Neural progenitor cell (in vitro differentiated cells): Measurements from ENCODE around the gene INO80C. TPM values are rescaled to one million over a fixed set of nuclear protein-coding genes. Genes with fewer than 3 reads are reported as not detected.
A peak's percentile ranks its signal among the peaks of the same experiment; 100 is the strongest.

Experiments
- DNase-seq: peaks from one replicate; pipeline ENCODE4 v3.0.0-alpha.2; 2016; ENCODE audit warnings: low spot score
- H2AFZ ChIP-seq: fragments of 200-600 bp; sonication (generic); replicated peaks from 2 replicates; pipeline ENCODE4 v1.6.1; 2016; ENCODE audit warnings: antibody characterized with exemption
- H3F3A ChIP-seq: fragments of 200-600 bp; sonication (generic); 2 replicates; pipeline ENCODE4 v1.6.1; 2016; ENCODE audit warnings: antibody characterized with exemption, low read depth
- H3K27ac ChIP-seq: fragments of 200-600 bp; sonication (generic); 2 replicates; pipeline ENCODE4 v1.5.1; 2016; ENCODE audit warnings: mild to moderate bottlenecking
- H3K27me3 ChIP-seq: fragments of 200-600 bp; sonication (generic); 2 replicates; pipeline ENCODE4 v1.6.1; 2016; ENCODE audit warnings: mild to moderate bottlenecking, moderate library complexity
- H3K36me3 ChIP-seq: fragments of 200-600 bp; sonication (generic); 2 replicates; pipeline ENCODE4 v1.5.1; 2016
- H3K4me1 ChIP-seq: fragments of 200-600 bp; sonication (generic); 2 replicates; pipeline ENCODE4 v1.6.1; 2016; ENCODE audit warnings: mixed run types
- H3K4me2 ChIP-seq: fragments of 200-600 bp; sonication (generic); 2 replicates; pipeline ENCODE4 v1.6.1; 2016
- H3K4me3 ChIP-seq: fragments of 200-600 bp; sonication (generic); 2 replicates; pipeline ENCODE4 v1.5.1; 2016
- H3K79me2 ChIP-seq: fragments of 200-600 bp; sonication (generic); 2 replicates; pipeline ENCODE4 v1.6.1; 2016; ENCODE audit warnings: low read depth
- H3K9ac ChIP-seq: fragments of 200-600 bp; sonication (generic); 2 replicates; pipeline ENCODE4 v1.6.1; 2016
- H3K9me3 ChIP-seq: fragments of 200-600 bp; sonication (generic); 2 replicates; pipeline ENCODE4 v1.5.1; 2016; ENCODE audit warnings: low read depth
- H4K20me1 ChIP-seq: fragments of 200-600 bp; sonication (generic); 2 replicates; pipeline ENCODE4 v1.6.1; 2016; ENCODE audit warnings: low read depth
- H3K27ac Mint-ChIP-seq: 3 replicates; pipeline ENCODE4 v1.8.0; 2021; ENCODE audit warnings: mixed read lengths
- H3K27me3 Mint-ChIP-seq: 2 replicates; pipeline ENCODE4 v1.8.0; 2022; ENCODE audit warnings: low read depth, mild to moderate bottlenecking, inconsistent platforms, moderate library complexity, mixed read lengths; ENCODE audit not compliant: insufficient read depth
- H3K36me3 Mint-ChIP-seq: 3 replicates; pipeline ENCODE4 v1.8.0; 2021; ENCODE audit warnings: mixed read lengths
- H3K4me1 Mint-ChIP-seq: 3 replicates; pipeline ENCODE4 v1.8.0; 2021; ENCODE audit warnings: mixed read lengths
- H3K4me3 Mint-ChIP-seq: 3 replicates; pipeline ENCODE4 v1.8.0; 2021; ENCODE audit warnings: mild to moderate bottlenecking, moderate library complexity, mixed read lengths
- H3K9me3 Mint-ChIP-seq: 3 replicates; pipeline ENCODE4 v1.8.0; 2020; ENCODE audit warnings: mixed read lengths
- EZH2 ChIP-seq: fragments of 200-600 bp; sonication (generic); IDR thresholded peaks from 2 replicates; pipeline ENCODE4 v1.6.1; 2017; ENCODE audit warnings: antibody characterized with exemption, mild to moderate bottlenecking, moderate library complexity
- EZH2phosphoT487 ChIP-seq: fragments of 200-600 bp; sonication (generic); IDR thresholded peaks from 2 replicates; pipeline ENCODE4 v1.6.1; 2017; ENCODE audit warnings: antibody characterized with exemption
- total RNA-seq: library from RNA; depleted of rRNA; stranded (reverse); fragments of >200 nt; gene quantifications from 2 replicates; pipeline ENCODE4 v1.2.3, GENCODE V29; 2015; ENCODE audit warnings: low replicate concordance
- TF ChIP-seq, protein P1 (sequence below): fragments of 200-600 bp; sonication (generic); IDR thresholded peaks from 2 replicates; pipeline ENCODE4 v1.5.1; 2017; ENCODE audit warnings: antibody characterized with exemption, mild to moderate bottlenecking

INO80C gene
- total RNA-seq, 1 donor from 2014 or later: 13.2 TPM

DNA sequence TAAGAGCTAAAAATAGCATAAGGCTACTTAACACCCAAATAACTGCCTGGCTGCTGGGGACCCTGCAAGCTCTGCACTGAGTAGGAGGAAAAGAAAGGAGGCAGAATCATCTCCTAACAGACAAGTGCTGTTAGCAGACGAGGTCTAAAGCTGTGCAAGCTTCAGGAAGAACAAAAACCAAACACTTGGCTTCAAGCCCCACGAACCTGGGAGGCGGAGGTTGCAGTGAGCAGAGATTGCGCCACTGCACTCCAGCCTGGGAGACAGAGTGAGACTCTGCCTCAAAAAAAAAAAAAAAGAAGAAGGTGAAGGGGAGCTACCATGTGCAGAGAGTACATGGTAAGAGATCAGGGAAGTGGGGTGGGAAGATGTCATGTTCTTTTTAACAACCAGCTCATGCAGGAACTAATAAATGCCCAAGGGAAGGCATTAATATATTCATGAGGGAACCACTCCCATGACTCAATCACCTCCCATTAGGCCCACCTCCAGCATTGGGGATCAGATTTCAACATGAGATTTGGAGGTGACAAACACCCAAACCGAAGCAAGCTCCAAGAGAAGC is 28.8 kb upstream of the INO80C start:
- TF ChIP-seq, protein P1, sequence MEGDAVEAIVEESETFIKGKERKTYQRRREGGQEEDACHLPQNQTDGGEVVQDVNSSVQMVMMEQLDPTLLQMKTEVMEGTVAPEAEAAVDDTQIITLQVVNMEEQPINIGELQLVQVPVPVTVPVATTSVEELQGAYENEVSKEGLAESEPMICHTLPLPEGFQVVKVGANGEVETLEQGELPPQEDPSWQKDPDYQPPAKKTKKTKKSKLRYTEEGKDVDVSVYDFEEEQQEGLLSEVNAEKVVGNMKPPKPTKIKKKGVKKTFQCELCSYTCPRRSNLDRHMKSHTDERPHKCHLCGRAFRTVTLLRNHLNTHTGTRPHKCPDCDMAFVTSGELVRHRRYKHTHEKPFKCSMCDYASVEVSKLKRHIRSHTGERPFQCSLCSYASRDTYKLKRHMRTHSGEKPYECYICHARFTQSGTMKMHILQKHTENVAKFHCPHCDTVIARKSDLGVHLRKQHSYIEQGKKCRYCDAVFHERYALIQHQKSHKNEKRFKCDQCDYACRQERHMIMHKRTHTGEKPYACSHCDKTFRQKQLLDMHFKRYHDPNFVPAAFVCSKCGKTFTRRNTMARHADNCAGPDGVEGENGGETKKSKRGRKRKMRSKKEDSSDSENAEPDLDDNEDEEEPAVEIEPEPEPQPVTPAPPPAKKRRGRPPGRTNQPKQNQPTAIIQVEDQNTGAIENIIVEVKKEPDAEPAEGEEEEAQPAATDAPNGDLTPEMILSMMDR: no peak
- no peak for TF ChIP-seq EZH2phosphoT487
- no peak for TF ChIP-seq EZH2
- Mint-ChIP-seq H3K27me3 (peaks cover 2% of the 10 kb centered on the region), H3K36me3 (no peaks in the 10 kb centered on the region), H3K4me1 (peaks cover 39% of the 10 kb centered on the region), H3K9me3 (peaks cover 19% of the 10 kb centered on the region), H3K4me3 (no peak overlapping the region), H3K27ac (no peak overlapping the region)
- no peak overlapping the region for H3K27ac ChIP-seq
- H3K9ac ChIP-seq: no peak overlapping the region
- peaks cover 9% of the 10 kb centered on the region for H3K4me1 ChIP-seq
- no peaks in the 10 kb centered on the region for H3F3A ChIP-seq
- DNase-seq: no peak
- H3K36me3 ChIP-seq: no peaks in the 10 kb centered on the region
- H4K20me1 ChIP-seq: no peaks in the 10 kb centered on the region
- H2AFZ ChIP-seq: no peak overlapping the region
- no peaks in the 10 kb centered on the region for H3K9me3 ChIP-seq
- no peaks in the 10 kb centered on the region for H3K79me2 ChIP-seq
- no peaks in the 10 kb centered on the region for H3K27me3 ChIP-seq
- H3K4me2 ChIP-seq: no peak overlapping the region
- H3K4me3 ChIP-seq: no peak overlapping the region

DNA sequence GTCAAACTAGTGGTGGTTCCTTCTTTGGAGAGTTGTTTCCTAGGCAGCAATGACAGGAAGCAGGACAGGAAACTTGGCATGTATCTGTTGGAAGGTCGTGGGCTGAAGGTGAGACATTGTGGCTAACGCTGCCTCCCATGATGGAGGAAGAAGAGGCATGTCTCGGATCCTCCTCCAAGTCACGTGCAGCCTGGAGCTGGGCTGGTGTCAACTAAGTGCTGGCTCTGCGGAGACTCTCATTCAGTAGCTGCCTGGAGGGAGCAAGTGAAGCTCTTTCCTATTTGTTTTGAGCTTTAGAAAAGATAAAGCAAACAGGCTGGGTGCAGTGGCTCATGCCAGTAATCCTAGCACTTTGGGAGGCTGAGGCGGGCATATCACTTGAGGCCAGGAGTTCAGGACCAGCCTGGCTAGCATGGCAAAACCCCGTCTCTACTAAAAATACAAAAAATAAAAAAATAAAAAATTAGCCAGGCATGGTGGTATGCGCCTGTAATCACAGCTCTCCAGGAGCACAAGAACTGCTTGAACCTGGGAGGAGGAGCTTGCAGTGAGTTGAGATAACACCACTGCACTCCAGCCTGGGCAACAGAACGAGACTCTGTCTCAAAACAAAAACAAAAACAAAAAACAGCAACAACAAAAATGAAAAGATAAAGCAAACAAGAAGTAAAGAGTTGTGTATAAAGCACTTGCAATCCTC is 28.2 kb upstream of the INO80C start:
- Mint-ChIP-seq H3K4me3 (no peak overlapping the region), H3K4me1 (peaks cover 39% of the 10 kb centered on the region), H3K36me3 (no peaks in the 10 kb centered on the region), H3K27ac (no peak overlapping the region), H3K27me3 (peaks cover 5% of the 10 kb centered on the region), H3K9me3 (peaks cover 14% of the 10 kb centered on the region)
- TF ChIP-seq EZH2phosphoT487 (no peak), EZH2 (no peak)
- TF ChIP-seq, protein P1: no peak
- Histone ChIP-seq H3K4me3 (no peak overlapping the region), H3K9ac (no peak overlapping the region), H4K20me1 (no peaks in the 10 kb centered on the region), H3F3A (no peaks in the 10 kb centered on the region), H3K36me3 (no peaks in the 10 kb centered on the region), H3K27me3 (no peaks in the 10 kb centered on the region), H3K27ac (no peak overlapping the region), H3K4me1 (peaks cover 9% of the 10 kb centered on the region), H2AFZ (no peak overlapping the region), H3K79me2 (no peaks in the 10 kb centered on the region), H3K9me3 (no peaks in the 10 kb centered on the region), H3K4me2 (no peak overlapping the region)
- DNase-seq: no peak

DNA sequence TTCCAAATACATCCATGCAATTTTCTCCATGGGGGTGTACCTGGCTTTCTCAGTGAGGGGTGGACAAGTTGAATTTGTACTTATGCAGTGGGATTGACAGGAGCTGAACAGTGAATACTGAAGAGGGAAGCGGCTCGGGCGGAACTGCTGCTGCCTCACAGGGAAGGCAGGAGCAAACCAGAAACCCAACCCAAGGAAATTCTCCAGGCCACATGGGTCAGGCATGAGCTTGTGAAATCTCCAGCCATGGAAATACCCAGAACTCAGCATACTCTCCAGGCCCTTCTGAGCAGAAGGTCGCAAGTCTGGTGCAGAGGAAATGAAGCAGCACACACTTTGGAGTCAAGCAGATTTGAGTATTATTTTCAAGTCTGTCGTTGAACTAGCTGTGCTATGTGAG is 26.5 kb upstream of the INO80C start:
- Histone ChIP-seq H3K4me2 (no peak overlapping the region), H3K27me3 (no peaks in the 10 kb centered on the region), H3K79me2 (no peaks in the 10 kb centered on the region), H3K4me3 (no peak overlapping the region), H2AFZ (peak overlapping the region; percentile 24), H3K9me3 (no peaks in the 10 kb centered on the region), H3K36me3 (no peaks in the 10 kb centered on the region), H4K20me1 (no peaks in the 10 kb centered on the region), H3K27ac (no peak overlapping the region), H3K4me1 (peaks cover 9% of the 10 kb centered on the region), H3K9ac (no peak overlapping the region), H3F3A (no peaks in the 10 kb centered on the region)
- Mint-ChIP-seq H3K4me3 (no peak overlapping the region), H3K4me1 (peaks cover 39% of the 10 kb centered on the region), H3K9me3 (peaks cover 4% of the 10 kb centered on the region), H3K27me3 (peaks cover 8% of the 10 kb centered on the region), H3K27ac (peak overlapping the region; percentile 38), H3K36me3 (no peaks in the 10 kb centered on the region)
- no peak for DNase-seq
- TF ChIP-seq EZH2 (no peak), EZH2phosphoT487 (no peak)
- TF ChIP-seq, protein P1: no peak
